ENCODE results near the gene CEP131.

The CEP131 gene

DNA sequence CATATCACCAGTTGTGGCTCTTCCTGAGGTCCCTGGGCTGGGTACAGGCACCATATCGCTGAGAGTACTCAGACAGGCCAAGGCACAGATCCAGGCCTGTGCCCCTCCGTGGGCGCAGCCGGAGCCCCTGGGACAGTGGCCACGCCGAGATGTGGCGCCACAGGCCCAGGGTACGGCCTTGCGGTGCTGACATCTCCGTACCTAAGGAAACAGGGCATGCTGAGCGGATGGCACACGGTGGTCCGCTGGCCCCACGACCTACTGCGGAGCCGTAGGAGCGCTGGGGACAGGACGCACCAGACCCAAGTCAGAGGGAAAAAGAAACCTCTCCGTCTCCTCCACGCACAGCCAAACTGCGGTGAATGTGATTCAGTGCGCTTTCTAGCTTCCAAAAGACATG lies 42.8 kb upstream of the CEP131 start:
- no peaks in the 10 kb centered on the region for H3K27me3 ChIP-seq (ENCODE audit: insufficient read depth, poor library complexity, severe bottlenecking)
- H3K4me1 ChIP-seq (ENCODE audit: insufficient read depth, poor library complexity, severe bottlenecking): no peaks in the 10 kb centered on the region
- ATAC-seq (ENCODE audit: low read depth) (no peak), DNase-seq (ENCODE audit: low spot score) (no peak)
- peaks cover 61% of the 10 kb centered on the region for H3K36me3 ChIP-seq (ENCODE audit: low read depth)
- H3K9me3 ChIP-seq (ENCODE audit: severe bottlenecking): no peaks in the 10 kb centered on the region
- no peak for TF ChIP-seq CTCF (IDR thresholded peaks at IDR 0.05; ENCODE audit: poor library complexity, severe bottlenecking)
- H3K27ac ChIP-seq (ENCODE audit: poor library complexity, severe bottlenecking): no peak overlapping the region
- H3K4me3 ChIP-seq (ENCODE audit: severe bottlenecking): no peak overlapping the region

DNA sequence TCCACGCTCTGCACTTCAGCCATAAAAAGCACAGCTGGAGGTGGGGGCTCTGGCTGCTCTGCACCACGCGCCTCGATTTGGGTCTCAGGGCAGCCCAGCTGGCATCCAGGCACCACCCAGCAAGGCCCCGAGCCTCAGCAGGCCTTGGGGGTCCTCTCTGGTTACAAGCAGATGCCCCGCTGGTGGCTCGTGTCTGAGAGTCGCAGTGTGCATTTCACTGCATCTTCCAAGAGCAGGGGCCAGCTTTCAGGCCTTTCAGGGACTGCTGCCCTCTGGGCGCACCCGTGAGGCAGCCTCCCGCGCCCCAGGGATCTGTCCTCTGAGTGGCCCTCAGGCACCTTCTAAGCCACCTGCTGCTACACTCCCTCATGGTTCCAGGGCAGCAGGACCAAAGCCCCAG lies 41.9 kb upstream of the CEP131 start:
- no peak for TF ChIP-seq CTCF (IDR thresholded peaks at IDR 0.05; ENCODE audit: poor library complexity, severe bottlenecking)
- Histone ChIP-seq H3K4me1 (ENCODE audit: insufficient read depth, poor library complexity, severe bottlenecking) (no peaks in the 10 kb centered on the region), H3K27ac (ENCODE audit: poor library complexity, severe bottlenecking) (no peak overlapping the region), H3K36me3 (ENCODE audit: low read depth) (peaks cover 54% of the 10 kb centered on the region), H3K9me3 (ENCODE audit: severe bottlenecking) (no peaks in the 10 kb centered on the region), H3K27me3 (ENCODE audit: insufficient read depth, poor library complexity, severe bottlenecking) (no peaks in the 10 kb centered on the region), H3K4me3 (ENCODE audit: severe bottlenecking) (no peak overlapping the region)
- DNase-seq (ENCODE audit: low spot score) (no peak), ATAC-seq (ENCODE audit: low read depth) (no peak)

GRCh38 chr17:81263371-81264181 lies 40.8 kb upstream of the CEP131 start:
- Histone ChIP-seq H3K27ac (ENCODE audit: poor library complexity, severe bottlenecking) (no peak overlapping the region), H3K27me3 (ENCODE audit: insufficient read depth, poor library complexity, severe bottlenecking) (no peaks in the 10 kb centered on the region), H3K4me1 (ENCODE audit: insufficient read depth, poor library complexity, severe bottlenecking) (no peaks in the 10 kb centered on the region), H3K9me3 (ENCODE audit: severe bottlenecking) (no peaks in the 10 kb centered on the region), H3K4me3 (ENCODE audit: severe bottlenecking) (no peak overlapping the region), H3K36me3 (ENCODE audit: low read depth) (peaks cover 49% of the 10 kb centered on the region)
- no peak for DNase-seq (ENCODE audit: low spot score)
- no peak for ATAC-seq (ENCODE audit: low read depth)
- TF ChIP-seq CTCF (IDR thresholded peaks at IDR 0.05; ENCODE audit: poor library complexity, severe bottlenecking): no peak

- DNase-seq (ENCODE audit: low spot score) (no peak), ATAC-seq (ENCODE audit: low read depth) (no peak)
- Histone ChIP-seq H3K36me3 (ENCODE audit: low read depth) (peaks cover 39% of the 10 kb centered on the region), H3K4me1 (ENCODE audit: insufficient read depth, poor library complexity, severe bottlenecking) (no peaks in the 10 kb centered on the region), H3K4me3 (ENCODE audit: severe bottlenecking) (no peak overlapping the region), H3K27ac (ENCODE audit: poor library complexity, severe bottlenecking) (no peak overlapping the region), H3K27me3 (ENCODE audit: insufficient read depth, poor library complexity, severe bottlenecking) (no peaks in the 10 kb centered on the region), H3K9me3 (ENCODE audit: severe bottlenecking) (no peaks in the 10 kb centered on the region)
- TF ChIP-seq CTCF (IDR thresholded peaks at IDR 0.05; ENCODE audit: poor library complexity, severe bottlenecking): no peak
Measured at GRCh38 chr17:81261582-81262336, 39.0 kb upstream of the CEP131 start.
